Activated T-cell treated with anti-CD3 and anti-CD28 coated beads, Interleukin-2, amount 50 U/mL, for 1 hour (primary cell): ENCODE results near the gene TMEM51.

Experiments used
- DNase-seq: peaks from one replicate; pipeline ENCODE4 v3.0.0-alpha.2; 2020

TMEM51 gene, protein sequence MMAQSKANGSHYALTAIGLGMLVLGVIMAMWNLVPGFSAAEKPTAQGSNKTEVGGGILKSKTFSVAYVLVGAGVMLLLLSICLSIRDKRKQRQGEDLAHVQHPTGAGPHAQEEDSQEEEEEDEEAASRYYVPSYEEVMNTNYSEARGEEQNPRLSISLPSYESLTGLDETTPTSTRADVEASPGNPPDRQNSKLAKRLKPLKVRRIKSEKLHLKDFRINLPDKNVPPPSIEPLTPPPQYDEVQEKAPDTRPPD

DNA sequence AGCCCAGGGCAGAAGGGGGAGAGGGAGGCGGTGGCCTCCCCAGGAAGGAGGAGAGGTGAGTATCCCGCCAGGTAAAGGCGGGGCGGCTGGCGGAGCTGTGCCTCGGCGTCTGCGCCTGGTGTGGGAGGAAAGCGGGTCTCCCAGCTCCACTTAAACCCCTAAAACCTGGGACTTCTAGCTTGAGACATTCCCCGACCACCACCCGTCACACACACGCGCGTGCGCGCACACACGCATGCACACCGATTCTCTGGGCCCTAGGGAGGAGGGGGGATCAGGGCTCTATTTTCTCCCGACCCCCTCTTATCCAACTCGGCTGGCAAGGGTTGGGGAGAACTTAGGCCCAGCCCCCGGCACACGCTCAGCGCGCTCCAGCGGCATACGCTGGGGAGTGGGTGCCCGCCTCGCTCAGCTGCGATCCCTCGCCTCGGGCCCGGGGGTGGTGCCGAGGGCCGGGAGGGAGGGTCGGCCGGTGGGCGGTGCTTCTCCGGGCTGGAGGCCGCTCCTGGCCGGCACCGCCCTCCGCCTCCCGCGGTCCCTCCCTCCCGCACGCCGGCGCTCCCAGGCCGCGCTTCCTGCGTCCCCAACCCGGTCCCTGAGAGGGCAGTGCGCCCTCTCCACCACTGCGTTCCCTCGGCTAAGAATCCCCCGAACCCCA lies at the start of gene TMEM51:
Gene TMEM51, plus strand, starts transcription at position 564 of the 658 bp plus-strand sequence. CDS start 61,341 bp downstream, outside the sequence.
- DNase-seq: no peak

DNA sequence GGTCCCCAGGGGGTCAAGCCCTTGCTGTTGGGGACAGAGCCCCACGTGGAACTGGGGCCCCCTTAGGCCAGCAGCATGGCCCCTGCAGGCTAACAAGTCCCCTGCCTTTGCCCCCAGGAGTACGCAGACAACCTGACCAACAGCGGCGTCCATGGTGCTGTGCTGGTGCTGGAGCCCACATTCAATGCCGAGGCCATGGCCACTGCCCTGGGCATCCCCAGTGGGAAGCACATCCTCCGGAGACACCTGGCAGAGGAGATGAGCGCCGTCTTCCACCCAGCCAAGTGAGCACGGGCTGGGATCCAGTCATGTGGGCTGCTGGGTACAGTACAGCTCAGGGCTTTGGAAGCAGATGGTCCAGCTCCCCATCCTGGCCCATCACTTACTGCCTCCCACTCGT lies 49.6 kb upstream of the TMEM51 start:
- no peak for DNase-seq

DNA sequence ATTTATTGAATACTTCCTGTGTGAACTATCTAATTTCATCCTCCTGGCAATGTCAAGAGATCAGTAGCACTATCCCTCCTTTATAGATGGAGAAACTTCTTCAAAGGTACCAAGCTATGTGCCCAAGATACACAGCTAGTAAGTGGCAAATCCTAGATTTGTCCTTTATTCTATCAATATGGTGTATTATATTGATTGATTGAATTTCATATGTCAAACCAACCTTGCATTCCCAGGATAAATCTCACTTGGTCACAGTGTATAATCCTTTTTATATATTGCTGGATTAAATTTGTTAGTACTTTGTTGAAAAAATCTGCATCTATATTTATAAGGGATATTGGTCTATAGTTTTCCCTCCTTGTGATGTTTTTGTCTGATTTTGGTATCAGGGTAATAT lies 48.8 kb upstream of the TMEM51 start:
- no peak for DNase-seq

DNA sequence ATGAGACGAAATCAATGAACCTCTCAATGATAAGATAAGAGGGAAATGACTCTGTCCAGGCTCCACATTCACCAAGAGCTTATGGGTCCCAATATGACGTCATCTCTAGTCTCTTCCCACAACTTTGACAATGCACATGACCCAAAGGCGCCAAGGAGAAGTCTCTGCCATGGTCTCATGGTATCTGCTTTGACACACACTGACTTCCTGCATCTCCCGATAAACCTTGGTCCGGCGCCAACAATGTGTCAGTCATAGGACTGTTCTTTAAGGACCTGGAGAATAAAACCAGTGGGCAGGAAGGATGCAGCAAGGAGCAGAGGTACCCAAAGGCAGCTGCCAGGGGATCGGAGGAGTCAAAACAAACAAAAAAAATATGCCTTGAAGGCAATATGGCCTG lies 46.9 kb upstream of the TMEM51 start:
- no peak for DNase-seq

DNA sequence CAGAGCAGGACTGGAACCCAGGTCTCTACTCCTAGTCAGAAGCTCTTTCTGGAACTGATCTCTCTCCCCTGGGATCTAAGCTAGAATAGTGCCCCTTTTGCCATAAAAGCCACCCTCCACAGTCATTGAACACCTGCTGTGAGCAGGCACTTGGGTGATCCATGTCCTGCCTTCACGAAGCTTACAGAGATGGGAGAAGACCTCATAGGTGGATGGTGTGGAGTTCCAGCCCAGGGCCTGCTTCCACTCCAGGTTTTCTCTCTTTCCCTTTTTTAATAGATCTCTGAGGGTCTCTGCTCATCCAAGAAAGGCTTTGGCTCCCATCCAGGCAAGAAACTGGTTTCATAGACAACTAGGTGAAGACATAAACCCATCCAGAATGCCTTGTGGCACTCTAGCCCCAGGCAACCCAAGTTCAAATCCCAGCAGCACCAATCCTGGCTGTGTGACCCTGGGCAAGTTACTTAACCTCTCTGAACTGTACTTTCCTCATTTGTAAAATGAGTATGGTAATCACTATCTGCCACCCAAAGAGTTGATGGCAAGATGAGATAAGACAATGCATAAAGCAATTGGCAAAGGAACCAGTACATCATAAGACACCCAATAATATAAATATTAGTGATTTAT lies 46.4 kb upstream of the TMEM51 start:
- no peak for DNase-seq

DNA sequence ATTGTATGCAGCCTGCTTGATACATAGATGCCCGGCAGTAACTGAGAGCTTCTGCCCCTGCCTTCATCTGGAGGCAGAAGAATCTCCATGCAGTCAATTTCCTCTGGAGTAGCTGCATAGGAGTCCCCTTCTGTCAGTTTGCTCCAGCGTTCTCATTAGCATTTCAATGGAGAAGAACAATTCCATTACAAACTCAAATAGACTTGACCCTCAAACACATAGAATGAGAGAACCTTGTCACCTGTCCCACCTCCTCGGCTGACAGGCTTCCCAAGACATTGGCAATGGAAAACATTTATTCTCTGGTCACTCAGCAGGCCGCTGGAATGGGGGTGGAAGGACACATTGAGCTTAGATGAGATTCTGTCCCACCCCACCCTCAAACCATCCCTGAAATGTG lies 45.6 kb upstream of the TMEM51 start:
- no peak for DNase-seq

DNA sequence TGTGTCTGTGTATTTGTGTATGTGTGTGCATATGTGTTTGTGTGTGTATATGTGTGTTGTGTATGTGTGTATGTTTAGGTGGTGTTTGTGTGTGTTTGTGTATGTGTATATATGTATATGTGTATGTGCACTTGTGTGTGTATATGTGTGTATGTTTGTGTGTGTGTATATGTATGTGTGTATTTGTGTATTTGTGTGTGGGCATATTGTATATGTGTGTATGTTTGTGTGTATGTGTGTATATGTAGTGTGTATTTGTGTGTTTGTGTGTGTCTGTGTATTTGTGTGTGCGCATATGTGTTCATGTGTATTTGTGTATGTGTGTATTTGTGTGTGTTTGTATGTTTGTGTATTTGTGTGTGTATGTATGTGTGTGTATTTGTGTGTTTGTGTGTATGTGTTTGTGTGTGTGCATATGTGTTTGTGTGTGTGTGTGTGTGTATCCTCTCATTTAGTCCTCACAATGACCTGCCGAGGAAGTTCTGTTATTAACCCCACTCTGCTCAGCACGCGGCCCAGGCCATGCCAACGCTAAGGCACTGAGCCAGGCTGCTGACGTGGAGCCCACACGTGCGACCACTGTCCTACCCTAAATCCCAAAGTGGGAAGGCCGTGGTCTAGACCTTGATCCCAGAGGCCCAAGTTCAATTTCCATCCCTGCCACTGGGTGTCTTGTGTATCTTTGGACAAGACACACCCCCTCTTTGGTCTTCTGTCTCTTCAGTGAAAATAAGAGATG lies 43.2 kb upstream of the TMEM51 start:
- DNase-seq: no peak

DNA sequence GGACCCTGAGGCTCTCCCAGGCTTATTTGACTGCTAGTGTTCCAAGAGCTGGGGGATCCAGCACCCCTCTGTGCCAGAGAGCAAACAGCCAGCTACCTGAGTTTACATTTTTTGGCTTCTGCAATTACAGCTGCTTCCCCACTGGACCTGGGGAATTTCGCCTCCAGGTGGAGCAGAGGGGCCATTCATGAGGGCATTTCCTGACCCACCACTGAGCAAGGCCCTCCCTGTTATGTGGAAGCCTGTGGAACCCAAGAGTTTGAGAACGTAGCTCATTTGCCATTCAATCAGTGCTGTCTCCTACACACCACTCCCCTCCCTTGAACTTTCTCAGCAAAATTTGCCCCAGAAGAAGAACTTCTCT lies 42.7 kb upstream of the TMEM51 start:
- DNase-seq: no peak

DNA sequence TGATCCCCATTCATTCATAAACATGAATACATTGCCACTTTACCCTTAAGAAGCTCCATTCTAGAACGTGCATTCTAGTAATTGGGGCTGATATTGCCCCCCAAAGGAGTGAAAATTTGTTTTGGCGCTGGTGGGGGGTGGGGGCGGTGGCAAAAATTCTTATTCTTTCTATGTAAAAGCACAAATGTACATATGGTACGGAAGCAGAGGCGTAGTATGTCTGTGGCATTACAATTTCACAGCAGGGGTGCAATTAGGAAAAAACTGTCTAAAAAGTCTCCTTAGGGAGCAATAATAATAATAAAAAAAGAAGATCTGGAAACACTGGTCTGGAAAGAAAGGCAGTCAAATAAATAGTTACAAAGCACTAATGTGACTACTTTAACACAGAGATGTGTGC lies 40.4 kb upstream of the TMEM51 start:
- DNase-seq: no peak

DNA sequence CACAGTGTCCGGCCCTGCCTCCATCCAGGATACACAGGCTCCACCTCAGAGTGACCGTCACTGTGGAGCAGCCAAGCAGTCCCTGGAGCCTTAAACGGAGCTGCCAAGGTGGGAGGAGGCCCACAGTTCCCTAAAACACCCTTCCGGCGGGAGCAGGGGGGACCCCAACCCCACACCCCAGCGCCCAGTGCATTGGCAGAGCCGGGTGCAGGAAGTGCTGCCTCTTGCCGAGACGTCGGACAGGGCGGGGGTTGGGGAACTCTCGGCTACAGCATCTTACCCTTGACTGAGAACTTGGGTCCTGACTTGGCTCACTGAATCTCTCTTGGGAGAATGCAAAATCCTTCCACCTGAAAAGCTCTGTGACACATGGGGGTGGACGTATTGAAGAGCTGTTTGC lies 38.7 kb upstream of the TMEM51 start:
- no peak for DNase-seq

DNA sequence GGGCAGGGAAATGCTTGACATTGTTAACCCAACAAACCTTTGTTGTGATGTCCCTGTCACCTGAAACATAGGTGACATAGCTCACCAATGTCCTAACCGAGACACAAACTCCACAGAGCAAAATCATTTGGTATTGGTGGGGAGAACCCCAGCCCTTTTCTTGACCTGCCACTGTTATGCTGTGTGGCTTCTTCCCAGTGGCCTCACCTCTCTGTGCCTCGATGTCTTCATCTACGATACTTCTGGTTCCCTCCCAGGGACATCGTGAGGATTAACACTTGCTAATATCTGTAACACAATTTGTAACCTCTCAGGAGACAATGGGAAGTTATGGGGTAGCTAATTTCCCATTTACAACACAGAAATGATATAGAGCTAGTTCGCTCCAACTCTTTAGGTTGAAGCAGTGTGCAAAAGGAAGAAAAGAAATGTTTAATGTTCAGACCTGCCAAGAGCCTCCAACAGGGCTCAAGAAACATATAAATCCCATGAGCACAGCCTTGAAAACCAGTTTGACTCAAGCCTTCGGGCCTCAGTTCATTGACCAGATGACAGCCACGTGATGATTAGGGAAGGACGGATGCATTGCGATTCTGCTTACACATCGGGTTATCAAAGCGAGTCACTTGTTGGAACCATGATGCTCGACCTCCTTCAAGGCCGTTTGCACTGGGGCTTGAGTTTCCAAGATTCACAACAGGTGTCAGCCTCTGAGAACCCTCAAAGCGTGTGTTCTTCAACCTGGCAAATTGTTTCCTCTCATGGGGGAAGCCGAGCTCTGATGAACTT lies 37.8 kb upstream of the TMEM51 start:
- no peak for DNase-seq

DNA sequence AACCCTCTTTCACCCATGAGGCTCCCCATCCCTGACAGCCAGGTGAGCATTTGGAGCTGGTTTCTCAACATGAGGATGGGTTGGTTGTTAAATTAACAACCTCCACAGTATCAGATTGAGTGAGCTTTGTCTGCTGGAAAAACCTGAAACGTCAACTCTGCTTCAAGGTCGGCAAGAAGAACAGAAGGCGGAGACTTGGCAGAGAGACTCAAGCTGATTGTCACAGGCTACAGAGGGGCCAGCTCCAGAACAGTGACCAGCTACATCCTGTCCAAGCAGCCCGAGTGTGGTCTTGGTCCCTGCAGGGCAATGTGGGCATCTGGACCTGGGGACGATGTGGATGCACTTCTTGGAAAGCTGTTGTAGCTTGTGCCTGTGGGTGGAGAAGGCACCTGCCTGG lies 36.6 kb upstream of the TMEM51 start:
- no peak for DNase-seq

DNA sequence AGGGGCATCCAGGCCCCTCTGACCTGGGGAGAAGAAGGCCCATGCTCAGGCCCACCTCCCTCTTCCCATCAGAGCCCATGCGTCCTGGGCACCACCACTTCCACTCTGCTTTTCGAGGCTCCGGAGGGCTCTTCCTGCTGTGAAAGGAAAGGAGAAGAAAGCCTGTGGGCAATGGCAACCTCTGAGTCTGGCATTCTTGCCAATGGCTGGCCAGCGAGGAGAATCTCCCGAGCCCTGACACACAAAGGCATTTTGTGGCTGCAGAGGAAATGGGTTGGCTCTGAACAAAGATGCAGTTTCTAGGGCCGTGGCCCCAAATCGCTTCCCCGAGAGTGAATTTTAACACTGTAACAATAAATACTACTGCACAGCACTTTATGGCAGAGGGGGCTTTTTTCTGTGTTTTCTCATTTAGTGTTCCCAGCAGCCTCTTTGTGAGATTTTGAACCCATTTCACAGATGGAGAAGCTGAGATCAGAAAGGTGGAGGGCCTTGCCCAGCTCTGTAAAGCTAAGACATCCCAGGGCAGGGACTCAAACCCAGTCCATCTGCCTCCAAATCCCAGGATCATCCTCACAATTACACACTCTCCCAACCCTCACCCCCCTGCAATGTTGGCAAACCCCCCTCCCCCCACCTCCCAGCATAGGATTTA lies 35.7 kb upstream of the TMEM51 start:
- no peak for DNase-seq

DNA sequence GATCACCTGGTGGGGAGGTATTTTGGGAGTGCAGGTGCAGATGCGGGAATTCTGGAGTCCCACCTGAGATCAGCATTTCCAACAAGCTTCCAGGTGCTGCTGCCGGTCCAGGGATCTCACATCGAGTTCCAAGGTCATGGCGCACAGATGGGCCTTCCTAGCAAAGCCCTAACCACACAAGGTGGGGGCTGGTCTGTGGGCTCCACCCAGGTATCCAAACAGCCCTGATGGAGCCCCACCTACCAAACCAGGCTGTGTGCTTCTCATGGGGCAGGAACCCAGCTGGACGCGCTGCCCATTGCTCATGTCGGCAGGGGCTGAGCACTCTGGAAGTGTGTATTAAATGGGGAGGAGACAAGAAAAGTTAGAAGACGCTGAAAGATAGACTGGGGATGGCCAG lies 35.0 kb upstream of the TMEM51 start:
- DNase-seq: no peak

DNA sequence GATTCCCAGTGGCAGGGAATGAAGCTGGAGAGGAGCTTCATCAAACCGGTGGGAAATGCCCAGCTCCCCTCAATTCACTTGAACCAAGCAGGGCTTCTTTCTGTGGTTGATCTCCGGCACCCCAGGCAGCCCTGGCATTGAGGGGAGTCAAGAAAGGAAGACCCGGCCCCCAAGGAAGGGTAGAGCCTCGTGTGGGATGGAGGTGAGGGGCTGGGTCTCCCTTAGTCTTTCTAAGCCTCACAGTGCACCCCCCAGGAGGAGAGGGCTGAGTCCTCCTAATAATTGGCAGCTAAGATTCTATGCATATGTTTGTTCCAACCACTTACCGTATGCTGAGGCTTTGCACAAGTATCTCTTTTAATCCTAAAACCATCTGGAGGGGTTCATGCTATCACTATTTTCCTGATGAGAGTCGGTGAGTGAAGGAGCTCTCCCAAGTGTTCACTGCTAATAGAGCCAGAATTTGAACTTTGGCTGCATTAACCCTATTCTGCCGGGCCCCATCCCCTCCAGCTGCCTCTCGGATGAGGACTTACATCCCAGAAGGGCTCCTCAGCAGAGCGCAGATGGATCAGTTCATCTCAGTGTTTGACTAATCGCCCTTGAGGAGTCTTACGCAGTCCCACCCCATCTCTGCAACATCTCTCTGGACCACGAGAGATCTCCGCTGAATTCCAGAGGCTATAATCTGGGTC lies 33.1 kb upstream of the TMEM51 start:
- no peak for DNase-seq

DNA sequence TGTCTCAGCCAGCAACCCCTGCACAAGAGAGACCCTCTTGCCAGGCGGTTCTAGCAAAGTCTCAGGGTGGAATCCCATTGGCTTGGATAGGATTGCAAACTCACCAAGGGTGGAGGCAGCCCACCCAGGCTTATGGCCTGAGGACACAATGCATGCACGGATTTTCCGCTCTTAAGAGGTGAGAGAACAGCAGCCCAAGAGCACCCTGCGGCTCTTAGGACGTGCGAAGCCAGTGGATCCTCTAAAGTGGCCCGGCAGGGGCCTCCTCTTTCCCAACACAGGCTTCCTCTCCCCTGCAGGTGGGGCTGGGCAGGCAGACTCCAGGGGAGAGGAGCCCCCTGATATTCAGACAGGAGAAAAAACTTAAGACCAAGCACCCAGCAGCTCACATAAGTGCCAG lies 31.2 kb upstream of the TMEM51 start:
- no peak for DNase-seq

DNA sequence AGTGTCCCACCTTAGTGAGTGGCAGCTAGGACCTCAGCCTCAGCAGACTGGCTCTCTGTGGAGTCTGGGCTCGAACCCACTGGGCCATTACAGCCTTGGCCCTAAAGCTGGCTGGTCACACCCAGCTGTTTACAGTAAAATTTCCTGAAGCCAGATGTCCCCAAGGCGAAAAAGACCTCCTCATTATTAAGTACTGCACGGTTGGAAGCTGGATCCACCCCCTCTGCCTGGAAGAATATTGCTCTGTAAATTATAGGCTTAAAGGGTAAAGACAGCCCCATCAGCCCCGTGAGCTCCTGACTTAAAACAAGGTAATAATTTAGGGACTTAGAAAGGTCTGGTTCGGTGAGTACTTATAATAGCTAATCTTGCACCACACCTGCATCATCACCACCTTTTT lies 30.3 kb upstream of the TMEM51 start:
- no peak for DNase-seq

DNA sequence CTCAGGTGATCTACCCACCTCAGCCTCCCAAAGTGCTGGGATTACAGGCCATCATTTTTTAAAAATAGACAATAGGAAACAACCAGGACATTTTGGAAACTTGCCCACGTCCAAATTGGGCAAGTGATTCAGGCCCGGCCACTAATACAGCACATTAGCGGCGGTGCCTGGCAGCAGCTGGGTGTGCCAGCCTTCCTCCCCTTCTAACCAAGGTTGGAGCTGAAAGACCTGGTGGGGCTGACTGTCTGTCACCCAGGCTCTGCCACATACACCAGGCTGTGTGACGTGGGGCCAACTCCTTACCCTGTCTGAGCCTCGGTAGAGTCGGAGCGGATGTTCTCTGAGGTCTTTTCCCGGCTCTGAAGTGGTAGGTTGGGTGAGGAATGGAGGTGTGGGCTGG lies 29.6 kb upstream of the TMEM51 start:
- no peak for DNase-seq

DNA sequence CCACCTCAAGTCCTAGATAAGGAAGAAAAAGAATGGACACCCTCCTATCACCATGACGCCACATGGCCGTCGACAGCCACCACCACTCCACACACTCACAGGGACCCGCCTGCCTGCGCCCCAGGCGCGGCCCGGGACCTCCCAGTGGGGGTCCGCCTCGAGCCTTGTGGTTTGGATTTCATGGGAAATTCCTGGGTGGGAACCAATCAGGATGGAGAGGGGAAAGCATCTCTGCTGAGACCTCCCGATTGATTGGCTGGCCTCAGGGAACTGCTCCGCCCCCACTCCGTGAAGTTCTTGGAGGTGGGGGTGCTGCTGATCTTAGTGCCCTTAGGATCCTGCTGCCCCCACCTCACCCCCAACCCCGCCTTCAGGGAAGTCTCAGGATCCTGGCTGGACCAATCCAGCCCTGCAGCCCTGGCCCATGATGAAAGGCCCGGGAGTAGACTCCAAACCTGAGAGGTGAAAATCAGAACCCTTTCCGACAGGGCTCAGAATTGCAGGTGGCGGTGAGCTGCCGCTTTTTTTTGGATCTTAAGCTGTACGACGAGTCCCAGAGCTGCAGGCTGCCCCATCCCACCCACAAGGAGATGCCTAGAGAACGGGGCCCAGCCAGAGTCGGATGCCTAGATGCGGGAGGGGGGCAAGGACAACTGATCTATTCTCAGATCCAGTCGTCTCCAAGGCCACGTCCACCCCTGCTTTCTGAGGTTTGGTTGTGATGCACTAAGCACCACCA lies 29.0 kb upstream of the TMEM51 start:
- no peak for DNase-seq

DNA sequence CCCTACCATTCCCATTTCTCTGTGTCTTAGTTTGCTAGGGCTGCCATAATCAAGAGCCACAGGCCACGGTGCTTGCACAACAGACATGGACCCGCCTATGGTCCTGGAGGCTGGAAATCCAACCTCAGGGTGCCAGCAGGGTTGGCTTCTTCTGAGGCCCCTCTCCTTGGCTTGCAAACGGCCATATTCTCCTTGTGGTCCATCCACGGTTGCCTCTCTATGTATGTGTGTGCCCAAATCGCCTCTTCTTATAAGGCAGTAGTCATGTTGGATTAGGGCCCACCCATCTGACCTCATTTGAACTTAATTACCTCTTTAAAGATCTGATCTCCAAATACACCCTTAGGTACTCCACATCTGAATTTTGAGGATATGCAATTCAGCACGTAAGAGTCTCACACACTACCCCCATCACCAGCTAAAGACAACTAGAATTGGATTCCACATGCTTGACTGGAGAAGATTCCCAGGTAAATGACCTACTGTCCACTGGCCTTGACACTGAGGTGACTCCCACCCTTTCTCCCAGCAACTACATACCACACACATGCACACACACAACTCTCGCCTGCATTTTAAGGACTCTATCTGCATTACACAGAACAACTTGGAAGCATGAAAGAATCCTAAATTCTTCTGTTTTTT lies 28.3 kb upstream of the TMEM51 start:
- no peak for DNase-seq

DNA sequence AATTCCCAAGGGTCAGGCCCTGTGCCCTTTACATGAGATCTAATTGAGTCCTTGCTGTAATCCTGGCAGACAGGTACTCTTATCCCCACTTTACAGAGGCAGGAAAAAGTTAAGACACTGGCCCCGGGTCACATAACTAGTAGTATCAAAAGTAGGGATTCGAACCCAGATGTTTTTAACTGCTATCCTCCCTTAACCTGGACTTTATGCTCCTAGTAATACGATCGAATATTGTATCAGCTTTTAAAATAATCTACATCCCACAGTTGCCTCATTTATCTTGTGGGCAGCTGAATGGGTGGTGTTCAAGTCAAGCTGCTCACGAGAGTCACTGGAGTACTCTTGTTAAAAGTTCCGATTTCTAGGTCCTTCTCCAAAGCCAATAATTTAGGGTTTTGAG lies 25.5 kb upstream of the TMEM51 start:
- DNase-seq: no peak
